Activated T-cell treated with anti-CD3 and anti-CD28 coated beads for 4 hours (primary cell): ENCODE results near the gene ZNF595.
A peak's percentile ranks its signal among the peaks of the same experiment; 100 is the strongest.
"Not testable (repeated sequence)": the region's sequence is repeated elsewhere in the genome, so short reads cannot be mapped to it uniquely, and the experiment has no call there.

ENCODE experiments used
- DNase-seq: peaks from one replicate; pipeline ENCODE4 v3.0.0-alpha.2; 2020

Gene ZNF595

DNA sequence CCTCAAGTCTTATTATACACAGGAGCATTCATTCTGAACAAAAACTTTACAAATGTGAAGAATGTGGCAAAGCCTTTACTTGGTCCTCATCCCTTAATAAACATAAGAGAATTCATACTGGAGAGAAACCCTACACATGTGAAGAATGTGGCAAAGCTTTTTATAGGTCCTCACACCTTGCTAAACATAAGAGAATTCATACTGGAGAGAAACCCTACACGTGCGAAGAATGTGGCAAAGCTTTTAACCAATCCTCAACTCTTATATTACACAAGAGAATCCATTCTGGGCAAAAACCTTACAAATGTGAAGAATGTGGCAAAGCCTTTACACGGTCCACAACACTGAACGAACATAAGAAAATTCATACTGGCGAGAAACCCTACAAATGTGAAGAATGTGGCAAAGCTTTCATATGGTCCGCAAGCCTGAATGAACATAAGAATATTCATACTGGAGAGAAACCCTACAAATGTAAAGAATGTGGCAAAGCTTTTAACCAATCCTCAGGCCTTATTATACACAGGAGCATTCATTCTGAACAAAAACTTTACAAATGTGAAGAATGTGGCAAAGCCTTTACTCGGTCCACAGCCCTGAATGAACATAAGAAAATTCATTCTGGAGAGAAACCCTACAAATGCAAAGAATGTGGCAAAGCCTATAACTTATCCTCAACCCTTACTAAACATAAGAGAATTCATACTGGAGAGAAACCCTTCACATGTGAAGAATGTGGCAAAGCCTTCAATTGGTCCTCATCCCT, 33.6 kb downstream of the ZNF595 start:
- DNase-seq = not testable (repeated sequence)

- no peak for DNase-seq
Observed at GRCh38 chr4:98386-98785, 45.3 kb downstream of the ZNF595 start.

GRCh38 chr4:99863-100262, 46.7 kb downstream of the ZNF595 start:
- DNase-seq = no peak

GRCh38 chr4:107083-107443, 53.9 kb downstream of the ZNF595 start:
- no peak for DNase-seq

GRCh38 chr4:107444-108429, 54.6 kb downstream of the ZNF595 start:
- no peak for DNase-seq

- no peak for DNase-seq
Observed at GRCh38 chr4:112771-113170, 59.6 kb downstream of the ZNF595 start.

- DNase-seq = no peak
Observed at GRCh38 chr4:113732-114131, 60.6 kb downstream of the ZNF595 start.

- DNase-seq = no peak
Observed at GRCh38 chr4:114149-114548, 61.0 kb downstream of the ZNF595 start.

- DNase-seq = no peak
Observed at GRCh38 chr4:116499-116898, 63.4 kb downstream of the ZNF595 start.

DNA sequence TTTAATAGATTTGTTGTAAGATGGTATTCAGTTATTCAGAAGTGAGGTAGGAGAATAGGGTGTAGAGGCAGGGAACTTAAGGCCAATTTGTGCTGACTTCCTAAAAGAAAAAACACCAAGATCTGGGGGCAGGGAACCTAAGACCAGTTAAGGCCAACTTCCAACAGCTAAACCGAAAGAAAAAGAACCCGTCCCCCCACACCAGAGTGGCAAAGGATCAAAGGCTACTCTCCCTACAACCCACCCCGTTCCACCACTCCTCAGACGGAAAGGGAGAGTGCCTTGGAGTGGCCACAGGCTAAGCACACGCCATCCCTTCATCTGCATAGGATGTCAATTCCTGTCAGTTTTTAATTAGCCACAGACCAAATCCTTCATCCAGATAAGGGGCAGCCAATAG, 67.5 kb downstream of the ZNF595 start:
- DNase-seq = no peak

DNA sequence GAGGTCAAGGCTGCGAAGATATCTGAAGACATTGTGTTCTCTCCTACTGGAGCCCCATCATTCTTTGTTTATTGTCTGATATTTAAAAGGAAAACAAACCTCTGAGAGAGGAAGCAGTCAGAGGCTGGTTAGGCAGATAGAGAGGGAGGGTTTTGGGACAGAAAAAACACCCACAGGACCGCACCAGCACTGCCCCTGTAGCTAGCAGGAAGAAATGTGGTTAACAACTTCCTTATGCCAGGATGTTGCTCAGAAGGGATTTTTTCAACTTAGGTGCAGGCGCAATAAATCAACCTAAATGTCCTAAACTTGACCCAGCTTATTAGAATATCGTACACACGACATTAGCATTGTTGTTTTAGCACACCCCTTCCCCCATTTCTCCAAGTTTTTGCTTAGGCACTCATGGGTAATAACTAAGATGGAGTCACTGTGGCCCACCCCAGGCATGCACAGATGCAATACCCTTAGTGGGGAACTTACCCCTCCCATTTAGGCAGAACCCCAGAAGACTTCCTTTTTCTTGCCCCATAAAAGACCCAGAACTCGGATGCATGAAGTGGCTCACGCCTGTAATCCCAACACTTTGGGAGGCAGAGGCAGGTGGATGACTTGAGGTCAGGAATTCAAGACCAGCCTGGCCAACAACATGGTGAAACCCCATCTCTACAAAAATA, 68.4 kb downstream of the ZNF595 start:
- no peak for DNase-seq

DNA sequence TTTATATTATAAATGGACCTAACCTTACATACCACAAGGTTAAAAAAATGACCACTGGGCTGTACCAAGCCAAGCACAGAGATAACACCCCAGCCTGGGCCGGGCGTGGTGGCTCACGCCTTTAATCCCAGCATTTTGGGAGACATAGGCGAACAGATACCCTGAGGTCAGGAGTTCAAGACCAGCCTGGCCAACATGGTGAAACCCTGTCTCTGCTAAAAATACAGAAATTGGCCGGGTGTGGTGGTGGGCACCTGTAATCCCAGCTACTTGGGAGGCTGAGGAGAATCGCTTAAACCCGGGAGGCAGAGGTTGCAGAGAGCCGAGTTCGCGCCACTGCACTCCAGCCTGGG, 70.8 kb downstream of the ZNF595 start:
- not testable (repeated sequence) for DNase-seq

DNA sequence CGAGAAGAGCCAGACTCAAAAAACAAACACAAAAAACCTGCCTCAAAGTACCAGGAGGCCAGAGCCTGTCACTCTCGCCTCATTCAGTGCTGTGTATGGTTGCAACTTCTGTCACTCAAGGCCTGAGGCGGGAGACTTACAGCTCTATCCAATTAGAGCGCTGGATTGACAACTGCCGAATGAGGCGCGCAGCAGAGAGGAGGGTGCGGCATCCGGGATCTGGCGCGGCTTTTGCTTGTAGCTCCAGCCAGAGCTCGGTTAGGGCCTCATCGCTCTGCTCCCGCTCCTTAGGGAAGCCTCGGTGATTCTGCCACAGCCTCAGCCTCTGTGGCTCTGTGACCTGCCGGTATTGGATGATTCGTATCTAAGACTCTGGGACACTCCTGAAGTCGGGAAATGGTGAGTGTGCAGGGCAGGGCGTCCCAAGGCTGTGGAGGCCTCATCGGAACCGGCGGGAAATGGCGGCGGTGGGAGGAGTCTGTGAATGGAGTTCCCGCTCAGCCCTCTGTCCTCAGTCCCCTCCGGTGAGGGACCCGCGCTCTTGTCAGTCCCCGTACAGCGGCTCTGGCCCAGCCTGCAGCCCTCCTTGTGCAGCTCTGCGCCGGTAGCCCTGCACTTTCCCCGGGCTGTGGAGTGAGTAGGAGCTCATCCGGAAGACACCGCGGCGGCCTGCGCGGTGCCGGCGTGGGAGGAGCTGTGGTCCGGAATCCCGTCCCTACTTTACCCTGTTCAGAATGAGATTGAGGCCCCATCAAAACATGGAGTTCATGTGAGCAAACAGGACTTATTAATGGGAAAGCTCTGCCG, 71.4 kb downstream of the ZNF595 start, which contains the start of gene ZNF718:
TSS of gene ZNF718 (plus strand) at position 227 of the 807 bp plus-strand sequence. CDS start at position 397, 170 bp downstream.
- DNase-seq = peak; percentile 90

DNA sequence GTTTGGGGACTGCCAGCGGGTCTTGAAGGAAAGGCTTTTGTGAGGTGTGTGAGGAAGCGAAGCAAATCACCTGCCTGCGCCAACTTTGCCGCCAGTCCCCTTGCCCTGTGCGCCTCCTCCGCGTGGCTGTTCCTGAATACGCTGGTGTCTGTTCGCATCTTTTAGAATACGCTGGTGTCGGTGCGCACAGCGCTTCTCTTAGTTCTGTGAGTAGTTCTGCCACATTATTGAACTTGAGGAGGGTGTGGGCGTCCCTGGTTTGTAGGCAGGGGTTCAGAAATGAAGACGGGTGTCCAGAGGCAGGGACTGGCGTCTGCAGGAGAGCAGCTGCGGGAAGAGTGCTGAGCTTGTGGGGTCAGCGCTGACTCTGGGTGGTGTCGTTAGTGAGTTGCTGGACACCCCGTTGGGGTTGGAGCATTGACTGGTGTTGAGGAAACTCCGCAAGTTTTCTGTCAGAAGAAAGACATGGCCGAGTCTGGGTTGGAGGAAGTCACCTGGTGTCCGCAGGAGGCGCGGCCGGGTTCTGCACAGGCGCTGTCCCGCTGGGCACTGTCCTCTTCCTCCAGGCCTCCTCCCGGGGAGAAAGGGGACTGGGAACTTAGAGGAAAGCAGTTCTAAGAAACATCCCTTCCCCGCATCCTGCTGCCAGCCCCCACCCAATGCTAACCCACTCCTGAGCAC, 72.1 kb downstream of the ZNF595 start:
- peak; percentile 39 for DNase-seq

GRCh38 chr4:125833-126232, 72.7 kb downstream of the ZNF595 start:
- DNase-seq = no peak

DNA sequence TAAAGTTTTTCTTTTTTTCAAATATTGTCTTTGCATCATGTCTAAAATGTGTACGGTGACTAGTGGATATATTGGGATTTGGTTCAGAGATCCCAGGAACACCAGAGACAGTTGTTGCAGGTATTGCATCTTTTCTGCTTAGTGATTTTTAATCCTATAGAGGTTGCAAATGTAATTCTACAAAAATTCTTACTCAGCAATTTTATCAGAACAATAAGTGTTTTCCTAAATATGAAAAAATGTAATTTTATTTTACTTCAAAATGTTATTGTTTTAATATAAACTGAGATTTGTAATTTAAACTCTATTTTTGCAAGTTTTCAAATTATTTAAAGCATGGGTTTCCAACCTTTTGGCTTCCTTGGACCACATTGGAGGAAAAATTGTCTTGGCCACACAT, 79.4 kb downstream of the ZNF595 start:
- no peak for DNase-seq
